ENCODE results near the gene CRIP3. TPM values are rescaled to one million over a fixed set of nuclear protein-coding genes. Genes with fewer than 3 reads are reported as not detected.
A peak's percentile ranks its signal among the peaks of the same experiment; 100 is the strongest.

Gene CRIP3
- total and polyA plus RNA-seq, 2 of the 13 experiments (the other 11 are each of a cell fraction or from before 2014, with no cell fraction given) = 6.3 to 9.3 TPM

- TF ChIP-seq, protein P1, sequence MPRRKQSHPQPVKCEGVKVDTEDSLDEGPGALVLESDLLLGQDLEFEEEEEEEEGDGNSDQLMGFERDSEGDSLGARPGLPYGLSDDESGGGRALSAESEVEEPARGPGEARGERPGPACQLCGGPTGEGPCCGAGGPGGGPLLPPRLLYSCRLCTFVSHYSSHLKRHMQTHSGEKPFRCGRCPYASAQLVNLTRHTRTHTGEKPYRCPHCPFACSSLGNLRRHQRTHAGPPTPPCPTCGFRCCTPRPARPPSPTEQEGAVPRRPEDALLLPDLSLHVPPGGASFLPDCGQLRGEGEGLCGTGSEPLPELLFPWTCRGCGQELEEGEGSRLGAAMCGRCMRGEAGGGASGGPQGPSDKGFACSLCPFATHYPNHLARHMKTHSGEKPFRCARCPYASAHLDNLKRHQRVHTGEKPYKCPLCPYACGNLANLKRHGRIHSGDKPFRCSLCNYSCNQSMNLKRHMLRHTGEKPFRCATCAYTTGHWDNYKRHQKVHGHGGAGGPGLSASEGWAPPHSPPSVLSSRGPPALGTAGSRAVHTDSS (CRISPR knock-in tag; conservative IDR thresholded peaks at IDR 0.05) = no peak
- TF ChIP-seq KMT2A (CRISPR knock-in tag; IDR thresholded peaks at IDR 0.05) (no peak), ARHGAP35 (CRISPR knock-in tag; IDR thresholded peaks at IDR 0.05; ENCODE audit: borderline replicate concordance) (no peak), RARA (CRISPR knock-in tag; IDR thresholded peaks at IDR 0.05) (no peak; the same call in 1 of the 2 replicates), TBX2 (CRISPR knock-in tag; IDR thresholded peaks at IDR 0.05; ENCODE audit: borderline replicate concordance) (peak; percentile 32), KDM6A (CRISPR knock-in tag; IDR thresholded peaks at IDR 0.05; ENCODE audit: low read depth) (no peak), RXRA (CRISPR knock-in tag; IDR thresholded peaks at IDR 0.05) (no peak), RARG (CRISPR knock-in tag; IDR thresholded peaks at IDR 0.05; ENCODE audit: low read depth) (no peak), ZSCAN9 (CRISPR knock-in tag; IDR thresholded peaks at IDR 0.05; ENCODE audit: borderline replicate concordance) (no peak), HMG20A (CRISPR knock-in tag; IDR thresholded peaks at IDR 0.05; ENCODE audit: borderline replicate concordance) (no peak; the same call in 1 of the 2 replicates), HOXA9 (CRISPR knock-in tag; IDR thresholded peaks at IDR 0.05; ENCODE audit: borderline replicate concordance) (no peak), MIER3 (CRISPR knock-in tag; IDR thresholded peaks at IDR 0.05; ENCODE audit: borderline replicate concordance) (no peak), PCBP2 (optimal IDR thresholded peaks at IDR 0.05; ENCODE audit: low read depth, low read length, poor library complexity, severe bottlenecking) (no peak), RFX5 (IDR thresholded peaks at IDR 0.05; ENCODE audit: low read depth, low read length) (0 out of 2 replicates have a peak, but pooled peaks have one; percentile 30), MBNL3 (CRISPR knock-in tag; conservative IDR thresholded peaks at IDR 0.05) (no peak), TEAD3 (CRISPR knock-in tag; optimal IDR thresholded peaks at IDR 0.05; ENCODE audit: borderline replicate concordance) (peak; percentile 37), SRSF1 (optimal IDR thresholded peaks at IDR 0.05; ENCODE audit: low read depth, low read length) (no peak), SOX5 (CRISPR knock-in tag; IDR thresholded peaks at IDR 0.05; ENCODE audit: borderline replicate concordance) (no peak), CREBL2 (CRISPR knock-in tag; IDR thresholded peaks at IDR 0.05; ENCODE audit: borderline replicate concordance) (no peak), KDM5B (CRISPR knock-in tag; IDR thresholded peaks at IDR 0.05; ENCODE audit: borderline replicate concordance) (peak; percentile 40; the same call in 1 of the 2 replicates), ZEB1 (IDR thresholded peaks at IDR 0.05; ENCODE audit: insufficient replicate concordance, low read depth) (no peak), ZNF691 (CRISPR knock-in tag; IDR thresholded peaks at IDR 0.05; ENCODE audit: borderline replicate concordance, low read depth) (peak; percentile 22; the same call in 1 of the 2 replicates)
- TF ChIP-seq, protein P2, sequence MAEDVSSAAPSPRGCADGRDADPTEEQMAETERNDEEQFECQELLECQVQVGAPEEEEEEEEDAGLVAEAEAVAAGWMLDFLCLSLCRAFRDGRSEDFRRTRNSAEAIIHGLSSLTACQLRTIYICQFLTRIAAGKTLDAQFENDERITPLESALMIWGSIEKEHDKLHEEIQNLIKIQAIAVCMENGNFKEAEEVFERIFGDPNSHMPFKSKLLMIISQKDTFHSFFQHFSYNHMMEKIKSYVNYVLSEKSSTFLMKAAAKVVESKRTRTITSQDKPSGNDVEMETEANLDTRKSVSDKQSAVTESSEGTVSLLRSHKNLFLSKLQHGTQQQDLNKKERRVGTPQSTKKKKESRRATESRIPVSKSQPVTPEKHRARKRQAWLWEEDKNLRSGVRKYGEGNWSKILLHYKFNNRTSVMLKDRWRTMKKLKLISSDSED (CRISPR knock-in tag; IDR thresholded peaks at IDR 0.05) = no peak
- TF ChIP-seq, protein P3, sequence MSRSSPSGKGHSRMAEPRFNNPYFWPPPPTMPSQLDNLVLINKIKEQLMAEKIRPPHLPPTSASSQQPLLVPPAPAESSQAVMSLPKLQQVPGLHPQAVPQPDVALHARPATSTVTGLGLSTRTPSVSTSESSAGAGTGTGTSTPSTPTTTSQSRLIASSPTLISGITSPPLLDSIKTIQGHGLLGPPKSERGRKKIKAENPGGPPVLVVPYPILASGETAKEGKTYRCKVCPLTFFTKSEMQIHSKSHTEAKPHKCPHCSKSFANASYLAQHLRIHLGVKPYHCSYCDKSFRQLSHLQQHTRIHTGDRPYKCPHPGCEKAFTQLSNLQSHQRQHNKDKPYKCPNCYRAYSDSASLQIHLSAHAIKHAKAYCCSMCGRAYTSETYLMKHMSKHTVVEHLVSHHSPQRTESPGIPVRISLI (CRISPR knock-in tag; IDR thresholded peaks at IDR 0.05; ENCODE audit: borderline replicate concordance) = no peak
Measured at GRCh38 chr6:43287717-43288679, 20.6 kb downstream of the CRIP3 start (continued).
